Ovary (tissue), 9 donors: ENCODE measurements around the gene OR1I1. TPM values are rescaled to one million over a fixed set of nuclear protein-coding genes. Genes with fewer than 3 reads are reported as not detected.

Source experiments
- DNase-seq, 5 donors: peaks; one replicate each; pipeline ENCODE4 v3.0.0-alpha.2; 2019 to 2020
- H3K27ac ChIP-seq, 2 donors: fragments of 200-600 bp; one replicate each; pipeline versions ENCODE4 v1.5.1 to v1.8.0; 2019 to 2022
- H3K27me3 ChIP-seq: fragments of 200-600 bp; one replicate; pipeline ENCODE4 v1.8.0; 2022
- H3K36me3 ChIP-seq: fragments of 200-600 bp; sonication (generic); one replicate; pipeline ENCODE4 v1.5.1; 2019
- H3K4me1 ChIP-seq: one replicate; pipeline ENCODE4 v1.8.1; 2013; ENCODE audit warnings: mild to moderate bottlenecking, moderate library complexity; ENCODE audit not compliant: insufficient read depth
- H3K4me3 ChIP-seq: fragments of 200-600 bp; sonication (generic); one replicate; pipeline ENCODE4 v1.5.1; 2017
- H3K9me3 ChIP-seq, 2 donors: fragments of 200-600 bp in 1 of 2; sonication (generic) in 1 of 2; one replicate each; pipeline versions ENCODE4 v1.5.1 to v1.8.1; 2013 to 2019; ENCODE audit warnings: mild to moderate bottlenecking in 1 of 2, moderate library complexity in 1 of 2
- CTCF ChIP-seq, 3 donors: fragments of 450-650 bp in 2 of 3; fragments of 200-600 bp in 1 of 3; IDR thresholded peaks; one replicate each; pipeline versions ENCODE4 v1.5.1 to v1.8.0; 2016 to 2022; ENCODE audit warnings: antibody characterized with exemption in 3 of 3, mild to moderate bottlenecking in 1 of 3
- EP300 ChIP-seq: sonication (generic); formaldehyde crosslinking; IDR thresholded peaks from one replicate; pipeline ENCODE4 v1.6.1; 2017; ENCODE audit warnings: antibody characterized with exemption
- POLR2A ChIP-seq: fragments of 450-650 bp; IDR thresholded peaks from one replicate; pipeline ENCODE4 v1.6.1; 2017; ENCODE audit warnings: antibody characterized with exemption, mild to moderate bottlenecking, moderate library complexity
- WGBS, 3 donors: extraction: QIAGEN DNeasy Blood & Tissue Kit in 1 of 3; methylation state at CpG; one replicate each; pipeline versions ENCODE4 v1.1.5 to v1.1.7; 2013 to 2017; 5-methylcytosine and 5-hydroxymethylcytosine counted together
- intact Hi-C, 4 donors: fragments of 100-400 bp; cut with DNase I; formaldehyde crosslinking; loops; one replicate each; pipeline versions ENCODE4 v1.11.0 to v1.15.1; 2022 to 2023
- polyA plus RNA-seq, 2 donors: library from polyadenylated mRNA; stranded (reverse); fragments of 200-250 nt in 1 of 2; fragments of 350-450 nt in 1 of 2; fragmentation: Illumina TruSeq in 1 of 2; extraction: RNeasy Lipid Tissue Mini Kit (QIAGEN cat#74804) in 1 of 2; gene quantifications; one replicate each; pipeline ENCODE4 v1.2.3, GENCODE V29; 2013 to 2014
- total RNA-seq, 7 donors: library from RNA; depleted of rRNA in 2 of 7; stranded (reverse); fragments of >200 nt in 2 of 7; fragmentation: NEBNext Ultra II Directional in 3 of 7; extraction: Animal tissue kit (Norgen Biotek cat#: 25700) in 3 of 7; gene quantifications; one replicate each; pipeline versions ENCODE4 v1.1.0 to v1.2.4, GENCODE V29; 2016 to 2023
- donor health status: DM: no; HTN: no; CAD: no; lungs with moderate emphysema.
- donor health status: DM: no; HTN: no; CAD: no.
- donor health status: Bipolar disorder and iron deficiency.
- donor health status: DM: yes; HTN: yes; CAD: no.
- donor health status: DM: no; HTN: no; CAD: no.
- donor health status: DM: yes; HTN: yes; CAD: no.

Gene OR1I1
- total and polyA plus RNA-seq, 9 donors, result not detected

- 61 to 72% (median 71%) methylated on average over 1 of the region's 1 CpG for WGBS, 3 donors
- Histone ChIP-seq H3K36me3 (no peaks in the 10 kb centered on the region), H3K4me1 (no peaks in the 10 kb centered on the region), H3K27ac (no peak overlapping the region), H3K27me3 (no peaks in the 10 kb centered on the region), H3K4me3 (no peak overlapping the region), H3K9me3 (no peaks in the 10 kb centered on the region)
- TF ChIP-seq EP300 (no peak), CTCF (IDR thresholded peaks at IDR 0.05) (no peak), POLR2A (no peak)
- DNase-seq, result no peak
- intact Hi-C loops, result no loop called here
Observed at GRCh38 chr19:15042003-15042402, 40.0 kb upstream of the OR1I1 start.

- no peaks in the 10 kb centered on the region for H3K36me3 ChIP-seq
- WGBS, 3 donors, result 74 to 81% (median 75%) methylated on average over 2 of the region's 2 CpGs
- no peaks in the 10 kb centered on the region for H3K27me3 ChIP-seq
- TF ChIP-seq EP300 (no peak), POLR2A (no peak), CTCF (IDR thresholded peaks at IDR 0.05) (no peak)
- intact Hi-C loops, result no loop called here
- DNase-seq, result no peak
- H3K9me3 ChIP-seq, result no peaks in the 10 kb centered on the region
- no peak overlapping the region for H3K4me3 ChIP-seq
- H3K4me1 ChIP-seq, result no peaks in the 10 kb centered on the region
- no peak overlapping the region for H3K27ac ChIP-seq
Observed at GRCh38 chr19:15042826-15043225, 39.2 kb upstream of the OR1I1 start.

- DNase-seq, result no peak
- TF ChIP-seq POLR2A, result no peak
- TF ChIP-seq CTCF (IDR thresholded peaks at IDR 0.05), result no peak
- TF ChIP-seq EP300, result no peak
Observed at GRCh38 chr19:15045506-15045905, 36.5 kb upstream of the OR1I1 start.

GRCh38 chr19:15047680-15048079 lies 34.3 kb upstream of the OR1I1 start:
- no peak for DNase-seq
- H3K36me3 ChIP-seq, result no peaks in the 10 kb centered on the region
- WGBS, 3 donors, result 59 to 87% (median 84%) methylated on average over 11 of the region's 11 CpGs
- intact Hi-C loops, result no loop called here
- TF ChIP-seq EP300 (no peak), POLR2A (no peak), CTCF (IDR thresholded peaks at IDR 0.05) (no peak)
- H3K27me3 ChIP-seq, result no peaks in the 10 kb centered on the region
- no peaks in the 10 kb centered on the region for H3K9me3 ChIP-seq
- no peak overlapping the region for H3K27ac ChIP-seq
- no peaks in the 10 kb centered on the region for H3K4me1 ChIP-seq
- no peak overlapping the region for H3K4me3 ChIP-seq

More at GRCh38 chr19:15045506-15045905, 36.5 kb upstream of the OR1I1 start:
- no peaks in the 10 kb centered on the region for H3K36me3 ChIP-seq
- H3K9me3 ChIP-seq, result no peaks in the 10 kb centered on the region
- intact Hi-C loops, result no loop called here
- WGBS, 3 donors, result 44 to 82% (median 48%) methylated on average over 3 of the region's 3 CpGs
- no peak overlapping the region for H3K4me3 ChIP-seq
- H3K4me1 ChIP-seq, result no peaks in the 10 kb centered on the region
- no peak overlapping the region for H3K27ac ChIP-seq
- no peaks in the 10 kb centered on the region for H3K27me3 ChIP-seq
